ENCODE data around the gene IFFO2. TPM values are rescaled to one million over a fixed set of nuclear protein-coding genes. Genes with fewer than 3 reads are reported as not detected.

IFFO2 gene
- total and polyA plus RNA-seq, 12 donors, result 5.9 to 23.4 (median 15.8) TPM

DNA sequence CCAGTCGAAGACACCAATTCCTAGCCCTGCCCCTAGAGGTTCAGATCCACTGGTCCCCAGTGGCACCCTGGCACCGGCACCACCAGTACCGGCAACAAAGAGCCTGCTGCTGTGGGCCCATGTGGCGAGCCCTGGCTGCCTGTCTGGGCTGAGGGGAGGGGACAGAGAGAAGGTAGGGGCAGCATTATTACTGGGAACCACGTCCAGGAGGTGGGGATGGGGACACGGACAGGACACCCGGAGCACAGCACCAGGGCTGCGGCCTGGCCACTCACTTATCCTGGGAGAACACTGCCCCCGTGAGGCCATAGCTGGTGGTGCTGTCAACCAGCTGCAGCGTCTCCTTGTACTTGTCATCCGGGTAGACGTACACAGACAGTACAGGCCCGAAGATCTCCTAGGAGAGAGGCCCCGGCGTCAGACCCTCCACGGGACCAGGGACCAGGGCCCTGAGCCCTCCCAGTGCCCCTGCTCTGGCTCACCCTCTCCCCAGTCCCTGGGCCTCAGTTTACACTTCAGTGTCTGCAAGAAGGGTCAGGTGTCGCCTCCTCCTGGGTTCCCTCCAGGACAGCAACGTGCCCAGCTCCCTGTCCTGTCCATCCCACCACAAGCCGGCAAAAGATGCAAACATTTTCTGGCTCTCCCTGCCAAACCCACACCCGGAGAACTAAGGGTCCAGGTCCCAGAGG lies 81.2 kb downstream of the IFFO2 start:
- H3K36me3 ChIP-seq (replicated peaks in 1 of 2), result no peaks in the 10 kb centered on the region
- intact Hi-C loops (cut with DNase I), result loop anchor here (5.0 to 10.0 kb wide), 2 partner anchors 170 to 278 kb away; no protein-coding TSS in a partner anchor
- 24 to 38% (median 36%) methylated on average over 3 to 20 of the region's 20 CpGs for WGBS, 4 donors

DNA sequence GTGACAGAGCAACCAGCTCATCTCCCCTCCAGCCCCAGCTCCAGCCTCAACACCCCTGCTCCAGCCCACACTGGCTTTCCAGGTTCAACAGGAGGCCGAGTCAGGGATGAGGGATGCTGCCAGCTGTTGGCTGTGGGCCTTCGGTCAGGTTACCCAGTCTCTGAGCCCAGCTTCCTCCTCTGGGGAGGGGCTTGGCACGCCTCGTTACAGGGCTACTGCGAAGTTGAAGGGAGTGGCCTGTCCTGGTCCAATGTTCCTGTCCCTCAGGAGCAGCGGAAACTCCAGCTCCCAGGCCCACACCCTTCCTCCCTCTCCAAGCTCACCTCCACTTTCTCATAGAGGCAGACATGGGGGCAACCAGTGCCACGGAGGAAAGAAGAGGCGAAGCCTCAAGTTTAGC lies 81.9 kb downstream of the IFFO2 start:
- TF ChIP-seq, protein P1, sequence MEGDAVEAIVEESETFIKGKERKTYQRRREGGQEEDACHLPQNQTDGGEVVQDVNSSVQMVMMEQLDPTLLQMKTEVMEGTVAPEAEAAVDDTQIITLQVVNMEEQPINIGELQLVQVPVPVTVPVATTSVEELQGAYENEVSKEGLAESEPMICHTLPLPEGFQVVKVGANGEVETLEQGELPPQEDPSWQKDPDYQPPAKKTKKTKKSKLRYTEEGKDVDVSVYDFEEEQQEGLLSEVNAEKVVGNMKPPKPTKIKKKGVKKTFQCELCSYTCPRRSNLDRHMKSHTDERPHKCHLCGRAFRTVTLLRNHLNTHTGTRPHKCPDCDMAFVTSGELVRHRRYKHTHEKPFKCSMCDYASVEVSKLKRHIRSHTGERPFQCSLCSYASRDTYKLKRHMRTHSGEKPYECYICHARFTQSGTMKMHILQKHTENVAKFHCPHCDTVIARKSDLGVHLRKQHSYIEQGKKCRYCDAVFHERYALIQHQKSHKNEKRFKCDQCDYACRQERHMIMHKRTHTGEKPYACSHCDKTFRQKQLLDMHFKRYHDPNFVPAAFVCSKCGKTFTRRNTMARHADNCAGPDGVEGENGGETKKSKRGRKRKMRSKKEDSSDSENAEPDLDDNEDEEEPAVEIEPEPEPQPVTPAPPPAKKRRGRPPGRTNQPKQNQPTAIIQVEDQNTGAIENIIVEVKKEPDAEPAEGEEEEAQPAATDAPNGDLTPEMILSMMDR (IDR thresholded peaks at IDR 0.05), result no peak
- no peak for TF ChIP-seq POLR2A (IDR thresholded peaks at IDR 0.05)
- H3K27ac ChIP-seq, result no peak overlapping the region
- H3K36me3 ChIP-seq (replicated peaks in 1 of 2), result no peaks in the 10 kb centered on the region
- intact Hi-C loops (cut with DNase I), result loop anchor here in 1 of 2 donors (5.0 to 10.0 kb wide), 2 partner anchors 57 to 170 kb away; no protein-coding TSS in a partner anchor
- H3K4me3 ChIP-seq, result no peak overlapping the region
- H3K27me3 ChIP-seq, result no peaks in the 10 kb centered on the region
- H3K4me1 ChIP-seq (replicated peaks in 1 of 2), result no peaks in the 10 kb centered on the region
- WGBS, 4 donors, result 40 to 89% (median 82%) methylated on average over 1 to 8 of the region's 8 CpGs
- DNase-seq, result no peak
- H3K9me3 ChIP-seq (replicated peaks in 1 of 3), result no peaks in the 10 kb centered on the region

More for the DNA sequence above, 81.2 kb downstream of the IFFO2 start:
- DNase-seq, result peak; percentile 84 to 96 (median 93)
- H3K27me3 ChIP-seq, result no peaks in the 10 kb centered on the region
- H3K4me1 ChIP-seq (replicated peaks in 1 of 2), result no peaks in the 10 kb centered on the region
- no peak overlapping the region for H3K27ac ChIP-seq
- H3K4me3 ChIP-seq, result no peak overlapping the region
- no peaks in the 10 kb centered on the region for H3K9me3 ChIP-seq (replicated peaks in 1 of 3)
- TF ChIP-seq, protein P1 (IDR thresholded peaks at IDR 0.05), result peak; percentile 74 to 91 (median 82)
- TF ChIP-seq POLR2A (IDR thresholded peaks at IDR 0.05), result no peak

DNA sequence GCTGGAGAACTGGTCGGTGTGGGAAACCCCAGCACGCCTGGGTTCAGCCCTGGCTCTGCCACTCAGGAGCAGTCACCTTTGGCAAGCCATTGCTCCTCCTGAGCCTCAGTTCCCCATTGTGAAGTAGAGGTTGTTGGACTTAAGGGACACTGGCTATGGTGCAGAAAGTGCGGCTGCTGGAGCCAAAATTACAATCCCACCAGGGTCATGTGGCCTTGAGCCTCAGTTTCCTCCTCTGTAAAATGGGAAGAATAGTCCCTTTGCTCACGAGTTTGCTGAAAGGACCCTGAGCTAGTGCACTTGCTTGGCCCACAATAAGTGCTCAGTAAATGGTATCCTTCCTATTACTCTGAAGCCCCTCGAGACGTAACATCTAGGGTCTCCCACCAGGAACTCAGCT lies 82.4 kb downstream of the IFFO2 start:
- H3K36me3 ChIP-seq (replicated peaks in 1 of 2), result no peaks in the 10 kb centered on the region
- TF ChIP-seq, protein P1 (IDR thresholded peaks at IDR 0.05), result no peak
- no peak for TF ChIP-seq POLR2A (IDR thresholded peaks at IDR 0.05)
- no peaks in the 10 kb centered on the region for H3K4me1 ChIP-seq (replicated peaks in 1 of 2)
- intact Hi-C loops (cut with DNase I), result loop anchor here in 1 of 2 donors (5.0 to 10.0 kb wide), 2 partner anchors 57 to 169 kb away; no protein-coding TSS in a partner anchor
- H3K4me3 ChIP-seq, result no peak overlapping the region
- no peaks in the 10 kb centered on the region for H3K9me3 ChIP-seq (replicated peaks in 1 of 3)
- WGBS, 4 donors, result 78 to 90% (median 82%) methylated on average over 4 to 6 of the region's 6 CpGs
- H3K27me3 ChIP-seq, result no peaks in the 10 kb centered on the region
- no peak for DNase-seq
- no peak overlapping the region for H3K27ac ChIP-seq

DNA sequence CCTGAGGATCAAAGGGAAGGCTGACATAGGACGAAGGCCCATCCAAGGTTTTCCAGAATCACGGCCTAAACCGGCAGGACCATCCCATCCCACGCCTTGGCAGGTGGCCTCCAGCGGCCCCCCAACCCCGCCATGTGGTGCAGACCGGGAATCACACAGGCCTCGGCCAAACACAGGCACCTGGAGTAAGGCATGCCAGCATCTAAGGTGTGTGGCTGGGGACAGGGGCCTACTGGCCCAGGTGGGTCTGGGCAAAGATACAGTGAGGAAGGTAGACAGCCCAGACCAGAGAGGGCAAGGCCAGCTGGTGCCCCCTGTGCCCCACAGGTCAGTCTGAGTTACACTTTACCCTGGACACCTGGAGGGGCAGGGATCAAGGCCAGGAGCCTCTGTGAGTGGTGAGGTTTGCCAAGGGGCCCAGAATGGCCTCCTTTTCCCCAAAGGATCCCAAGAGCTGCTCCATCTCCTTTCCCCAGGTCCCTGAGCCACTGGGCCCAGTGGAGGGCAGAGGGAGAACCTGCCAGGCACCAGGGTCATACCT lies 84.3 kb downstream of the IFFO2 start:
- Histone ChIP-seq H3K9me3 (replicated peaks in 1 of 3) (no peaks in the 10 kb centered on the region), H3K27me3 (no peaks in the 10 kb centered on the region), H3K27ac (no peak overlapping the region), H3K36me3 (replicated peaks in 1 of 2) (no peaks in the 10 kb centered on the region), H3K4me3 (no peak overlapping the region), H3K4me1 (replicated peaks in 1 of 2) (no peaks in the 10 kb centered on the region)
- no peak for DNase-seq
- 86 to 93% (median 88%) methylated on average over 3 to 8 of the region's 8 CpGs for WGBS, 4 donors
- intact Hi-C loops (cut with DNase I), result loop anchor here in 1 of 2 donors (5.0 to 10.0 kb wide), 2 partner anchors 55 to 167 kb away; no protein-coding TSS in a partner anchor
- TF ChIP-seq POLR2A (IDR thresholded peaks at IDR 0.05), result no peak
- TF ChIP-seq, protein P1 (IDR thresholded peaks at IDR 0.05), result no peak
